HG02885 (cell line): ENCODE measurements around the gene DRAP1.
"Not testable (repeated sequence)": the region's sequence is repeated elsewhere in the genome, so short reads cannot be mapped to it uniquely, and the experiment has no call there.

Experiments used
- ATAC-seq: cut with Tn5 transposase; IDR thresholded peaks from one replicate; pipeline ENCODE4 v1.9.1; 2021; ENCODE audit warnings: mild to moderate bottlenecking; ENCODE audit not compliant: unreplicated experiment, poor library complexity

Gene DRAP1

GRCh38 chr11:65885808-65886536 is 33.3 kb upstream of the DRAP1 start:
- no peak for ATAC-seq

- ATAC-seq = no peak
These were observed 32.2 kb upstream of the DRAP1 start for GRCh38 chr11:65886826-65887722.

DNA sequence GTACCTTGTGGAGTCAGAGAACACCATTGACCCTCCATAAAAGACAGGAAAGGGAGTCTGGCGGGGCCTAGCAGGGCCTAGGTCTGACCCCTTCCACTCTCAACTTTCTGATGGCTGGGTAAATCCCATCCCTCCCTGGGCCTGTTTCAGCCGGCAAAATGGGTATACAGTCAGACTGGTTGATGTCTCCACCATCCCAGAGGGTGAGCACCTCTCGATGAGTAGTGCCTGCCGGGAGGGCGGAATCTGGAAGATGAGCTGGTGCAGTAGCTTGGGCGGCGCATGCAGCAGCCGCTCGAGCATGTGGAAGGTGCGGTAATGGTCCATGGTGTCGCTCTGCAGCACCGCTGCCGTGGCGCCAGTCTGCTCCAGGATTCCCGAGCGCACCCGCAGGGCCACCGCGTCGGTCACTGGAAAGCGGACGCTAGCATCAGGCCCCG is 31.5 kb upstream of the DRAP1 start:
- ATAC-seq = no peak

DNA sequence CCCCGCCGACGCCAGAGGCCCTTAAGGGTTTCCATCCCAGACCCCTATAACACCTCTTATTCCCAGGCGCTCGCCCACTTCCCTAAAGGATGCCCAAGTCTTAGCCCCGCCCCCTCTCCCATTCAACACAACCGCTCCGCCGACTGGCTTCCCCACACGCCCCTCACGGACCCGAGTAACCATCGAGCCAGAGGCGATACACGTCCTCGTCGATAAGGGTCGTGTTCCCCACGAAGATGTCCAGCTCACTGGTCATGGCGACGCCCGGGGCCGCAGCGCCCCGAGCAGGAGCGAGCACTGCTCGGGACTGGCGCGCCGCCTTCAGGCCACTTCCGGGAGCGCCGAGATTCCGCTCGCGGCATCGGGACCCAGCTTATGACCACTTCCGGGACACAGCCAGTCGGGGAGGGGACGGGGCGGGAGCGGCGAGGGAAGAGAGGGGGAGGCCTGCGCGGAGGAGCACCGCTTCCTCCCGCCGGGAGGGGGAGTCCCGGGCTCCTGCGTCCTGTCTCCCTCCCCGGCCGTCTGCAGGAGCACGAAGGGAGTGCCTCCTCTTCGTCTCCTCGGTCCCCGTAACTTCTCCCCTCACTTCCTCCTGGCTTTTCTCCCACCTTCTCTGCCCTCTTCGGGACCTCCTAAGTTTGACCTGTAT is 30.9 kb upstream of the DRAP1 start, which contains the start of gene FIBP:
Gene FIBP, minus strand, starts transcription at position 309 of the 652 bp plus-strand sequence. Its CDS starts 53 bp downstream, at position 256.
- ATAC-seq = peak; percentile 55

DNA sequence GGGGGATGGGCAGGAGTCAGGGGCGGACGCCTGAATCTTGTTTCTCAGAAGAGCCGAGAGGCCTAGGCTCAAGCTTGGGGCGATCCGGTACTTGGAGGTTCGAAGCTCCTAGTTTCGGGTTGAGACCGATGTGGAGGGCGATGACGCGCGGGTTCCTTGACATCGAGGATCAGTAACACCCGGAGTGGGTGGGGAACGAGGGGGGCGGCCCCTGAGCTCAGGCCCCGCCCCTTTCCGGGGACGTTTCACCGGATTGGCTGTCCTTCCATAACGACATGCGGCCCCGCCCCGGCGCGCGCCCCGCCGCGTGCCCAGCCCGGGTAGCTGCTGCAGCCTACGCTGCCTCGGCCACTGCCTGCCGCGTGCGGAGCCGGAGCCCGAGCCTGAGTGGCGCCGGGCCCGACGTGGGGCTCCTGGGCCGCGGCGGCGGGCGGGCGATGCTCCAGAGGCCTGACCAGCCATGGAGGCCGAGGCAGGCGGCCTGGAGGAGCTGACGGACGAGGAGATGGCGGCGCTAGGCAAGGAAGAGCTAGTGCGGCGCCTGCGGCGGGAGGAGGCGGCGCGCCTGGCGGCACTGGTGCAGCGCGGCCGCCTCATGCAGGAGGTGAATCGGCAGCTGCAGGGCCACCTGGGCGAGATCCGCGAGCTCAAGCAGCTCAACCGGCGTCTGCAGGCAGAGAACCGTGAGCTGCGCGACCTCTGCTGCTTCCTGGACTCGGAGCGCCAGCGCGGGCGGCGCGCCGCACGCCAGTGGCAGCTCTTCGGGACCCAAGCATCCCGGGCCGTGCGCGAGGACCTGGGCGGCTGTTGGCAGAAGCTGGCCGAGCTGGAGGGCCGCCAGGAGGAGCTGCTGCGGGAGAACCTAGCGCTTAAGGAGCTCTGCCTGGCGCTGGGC is 28.7 kb upstream of the DRAP1 start, which contains the start of gene CCDC85B:
Gene CCDC85B, plus strand, starts transcription at position 350 of the 895 bp plus-strand sequence. Its CDS starts 111 bp downstream, at position 461.
- peak; percentile 59 for ATAC-seq

GRCh38 chr11:65891219-65892136 is 27.7 kb upstream of the DRAP1 start:
- no peak for ATAC-seq

GRCh38 chr11:65892137-65892540 is 27.1 kb upstream of the DRAP1 start:
- not testable (repeated sequence) for ATAC-seq

GRCh38 chr11:65892661-65893317 is 26.4 kb upstream of the DRAP1 start:
- no peak for ATAC-seq

GRCh38 chr11:65894034-65894591 is 25.1 kb upstream of the DRAP1 start:
- no peak for ATAC-seq

DNA sequence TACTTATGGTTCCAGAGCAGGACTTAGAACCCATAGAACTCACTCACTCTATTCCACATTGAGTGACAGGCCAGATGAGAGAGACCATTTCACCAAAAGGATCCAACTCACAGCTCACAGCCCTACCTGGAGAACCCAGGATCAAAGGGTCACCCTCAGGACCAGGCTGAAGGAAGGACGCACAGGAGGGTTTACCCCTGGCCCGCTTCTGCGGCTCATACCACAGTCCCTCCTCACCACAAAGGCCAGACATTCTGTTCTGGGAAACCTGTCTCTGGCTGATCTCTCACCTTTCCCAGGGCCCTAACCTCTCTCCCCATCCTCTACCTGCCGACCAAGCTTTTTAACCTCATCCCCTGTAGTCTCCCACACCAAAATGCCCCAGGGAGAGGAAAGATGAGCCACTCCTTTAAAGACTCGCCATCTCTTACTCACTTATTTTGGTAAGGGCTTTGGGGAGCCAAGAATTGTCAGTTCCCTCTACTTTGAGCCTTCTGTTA is 23.7 kb upstream of the DRAP1 start:
- ATAC-seq = no peak

DNA sequence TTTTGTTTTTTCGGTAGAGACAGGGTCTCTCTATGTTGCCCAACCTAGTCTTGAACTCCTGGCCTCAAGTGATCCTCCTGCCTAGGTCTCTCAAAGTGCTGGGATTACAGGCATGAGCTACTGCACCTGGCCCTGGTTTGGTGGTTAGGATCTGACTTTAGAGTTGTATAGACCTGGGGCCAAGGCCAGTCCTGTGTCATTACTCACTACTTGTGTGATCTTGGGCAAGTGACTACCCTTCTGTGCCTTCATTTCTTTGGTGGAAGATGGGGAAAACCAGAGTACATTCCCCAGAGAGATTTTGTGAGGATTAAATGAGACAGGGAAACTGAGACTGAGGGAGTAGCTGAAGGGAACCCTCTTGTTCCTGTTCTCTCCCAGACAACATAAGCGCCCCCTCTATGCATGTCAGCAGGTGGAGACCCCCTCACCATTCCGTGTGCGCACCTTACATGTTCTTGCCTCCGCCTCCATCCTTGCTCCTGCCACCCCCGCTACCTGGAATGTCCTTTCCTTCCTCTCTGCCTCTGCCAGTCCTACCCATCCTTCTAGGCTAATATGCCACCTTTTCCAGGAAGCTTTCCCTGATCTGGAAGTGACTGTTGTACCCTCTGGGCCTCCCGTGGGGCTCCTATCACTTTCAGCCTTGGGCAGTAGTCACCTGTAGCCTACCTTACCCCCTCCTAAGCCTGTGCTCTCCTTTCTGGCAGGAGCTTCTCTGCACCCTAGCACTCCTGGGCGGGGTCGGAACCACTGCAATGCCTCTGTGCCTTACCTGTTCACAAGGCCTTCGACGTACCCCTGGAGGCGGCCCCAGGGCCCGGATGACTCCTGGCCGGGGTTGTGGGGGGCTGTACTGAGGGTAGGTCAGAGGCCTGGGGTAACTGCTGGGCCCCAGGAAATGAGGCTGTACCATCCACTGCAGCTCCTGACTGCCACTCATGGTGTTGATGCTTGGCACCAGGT is 22.9 kb upstream of the DRAP1 start:
- ATAC-seq = no peak

DNA sequence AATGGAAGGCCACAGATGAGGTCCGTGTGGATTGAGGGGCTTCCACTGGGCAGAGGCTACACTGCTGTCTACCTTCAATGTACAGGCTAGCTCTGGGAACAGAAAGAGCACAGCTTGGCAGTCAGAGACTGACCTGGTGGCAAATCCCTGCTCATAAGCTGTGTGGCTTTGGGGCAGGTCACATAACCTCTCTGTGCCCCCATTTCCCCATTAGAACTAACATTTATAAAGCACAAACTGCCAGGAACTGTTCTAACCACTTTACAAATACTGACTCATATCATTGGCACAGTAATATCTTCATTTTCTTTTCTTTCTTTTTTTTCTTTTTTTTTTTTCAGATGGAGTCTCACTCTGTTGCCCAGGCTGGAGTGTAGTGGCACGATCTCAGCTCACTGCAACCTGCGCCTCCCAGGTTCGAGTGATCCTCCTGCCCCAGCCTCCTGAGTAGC is 22.2 kb upstream of the DRAP1 start:
- ATAC-seq = no peak

GRCh38 chr11:65898656-65899355 is 20.4 kb upstream of the DRAP1 start:
- no peak for ATAC-seq

DNA sequence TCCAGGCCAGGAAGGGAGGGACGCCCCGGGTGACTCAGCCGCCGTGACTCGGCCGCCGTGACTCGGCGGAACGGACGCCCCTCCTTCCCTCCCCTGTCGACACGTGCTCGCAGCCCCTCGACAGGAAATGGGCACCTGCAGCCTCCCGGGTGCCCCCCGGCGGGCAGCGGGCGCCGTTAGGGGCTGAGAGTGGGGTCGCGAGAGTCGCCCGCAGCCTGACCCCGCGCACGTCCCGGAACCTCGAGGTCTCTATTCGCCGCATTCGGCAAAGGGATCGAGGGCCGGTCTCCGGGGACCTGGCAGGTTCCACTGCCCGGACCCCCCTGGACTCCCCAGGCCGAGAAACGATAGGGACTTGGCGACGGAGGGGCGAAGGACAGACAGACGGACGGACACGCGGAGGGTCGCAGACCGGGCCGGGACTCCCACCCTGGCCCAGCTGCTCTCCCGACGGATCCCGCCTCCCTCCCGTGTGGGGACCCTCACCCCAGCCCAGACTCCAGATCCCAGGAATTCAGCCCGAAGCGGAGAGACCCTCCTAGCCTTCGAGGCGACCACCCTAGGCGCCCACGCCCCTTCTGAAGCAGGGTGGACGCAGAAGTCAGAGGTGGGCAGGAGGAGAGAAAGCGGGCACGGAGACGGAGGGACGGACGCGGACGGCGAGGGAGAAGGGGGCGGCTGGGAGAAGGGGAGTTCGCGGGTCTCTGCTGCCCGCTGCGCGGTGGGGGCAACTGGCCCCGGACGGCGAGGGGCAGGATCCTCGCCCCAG is 19.7 kb upstream of the DRAP1 start:
- no peak for ATAC-seq
